ENCODE measurements around the gene PAX4.

PAX4 gene

DNA sequence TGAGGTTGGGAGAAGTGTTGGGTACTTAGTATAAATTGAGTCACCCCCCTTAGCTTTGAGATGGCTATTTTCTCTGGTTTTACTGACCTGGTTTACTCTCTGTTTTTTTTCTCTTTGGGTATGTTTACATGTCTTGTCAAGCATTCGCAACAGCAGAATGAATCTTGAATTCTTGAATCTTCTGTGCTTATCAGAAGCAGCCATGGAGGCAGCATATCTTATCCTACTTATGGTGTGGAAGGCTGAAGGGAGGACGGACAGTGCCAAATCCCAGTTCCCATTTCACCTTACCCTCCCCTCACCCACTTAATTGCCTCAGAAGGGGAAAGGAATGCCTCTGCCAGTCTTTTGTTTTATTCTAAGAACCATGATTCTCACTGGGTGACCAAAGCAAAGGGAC is 37.8 kb upstream of the PAX4 start:
- Histone ChIP-seq H3K4me3 (no peak overlapping the region), H3K27ac (no peak overlapping the region)
- TF ChIP-seq, protein P1, sequence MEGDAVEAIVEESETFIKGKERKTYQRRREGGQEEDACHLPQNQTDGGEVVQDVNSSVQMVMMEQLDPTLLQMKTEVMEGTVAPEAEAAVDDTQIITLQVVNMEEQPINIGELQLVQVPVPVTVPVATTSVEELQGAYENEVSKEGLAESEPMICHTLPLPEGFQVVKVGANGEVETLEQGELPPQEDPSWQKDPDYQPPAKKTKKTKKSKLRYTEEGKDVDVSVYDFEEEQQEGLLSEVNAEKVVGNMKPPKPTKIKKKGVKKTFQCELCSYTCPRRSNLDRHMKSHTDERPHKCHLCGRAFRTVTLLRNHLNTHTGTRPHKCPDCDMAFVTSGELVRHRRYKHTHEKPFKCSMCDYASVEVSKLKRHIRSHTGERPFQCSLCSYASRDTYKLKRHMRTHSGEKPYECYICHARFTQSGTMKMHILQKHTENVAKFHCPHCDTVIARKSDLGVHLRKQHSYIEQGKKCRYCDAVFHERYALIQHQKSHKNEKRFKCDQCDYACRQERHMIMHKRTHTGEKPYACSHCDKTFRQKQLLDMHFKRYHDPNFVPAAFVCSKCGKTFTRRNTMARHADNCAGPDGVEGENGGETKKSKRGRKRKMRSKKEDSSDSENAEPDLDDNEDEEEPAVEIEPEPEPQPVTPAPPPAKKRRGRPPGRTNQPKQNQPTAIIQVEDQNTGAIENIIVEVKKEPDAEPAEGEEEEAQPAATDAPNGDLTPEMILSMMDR (IDR thresholded peaks at IDR 0.05), result no peak
- no peak for DNase-seq (ENCODE audit: low spot score)

DNA sequence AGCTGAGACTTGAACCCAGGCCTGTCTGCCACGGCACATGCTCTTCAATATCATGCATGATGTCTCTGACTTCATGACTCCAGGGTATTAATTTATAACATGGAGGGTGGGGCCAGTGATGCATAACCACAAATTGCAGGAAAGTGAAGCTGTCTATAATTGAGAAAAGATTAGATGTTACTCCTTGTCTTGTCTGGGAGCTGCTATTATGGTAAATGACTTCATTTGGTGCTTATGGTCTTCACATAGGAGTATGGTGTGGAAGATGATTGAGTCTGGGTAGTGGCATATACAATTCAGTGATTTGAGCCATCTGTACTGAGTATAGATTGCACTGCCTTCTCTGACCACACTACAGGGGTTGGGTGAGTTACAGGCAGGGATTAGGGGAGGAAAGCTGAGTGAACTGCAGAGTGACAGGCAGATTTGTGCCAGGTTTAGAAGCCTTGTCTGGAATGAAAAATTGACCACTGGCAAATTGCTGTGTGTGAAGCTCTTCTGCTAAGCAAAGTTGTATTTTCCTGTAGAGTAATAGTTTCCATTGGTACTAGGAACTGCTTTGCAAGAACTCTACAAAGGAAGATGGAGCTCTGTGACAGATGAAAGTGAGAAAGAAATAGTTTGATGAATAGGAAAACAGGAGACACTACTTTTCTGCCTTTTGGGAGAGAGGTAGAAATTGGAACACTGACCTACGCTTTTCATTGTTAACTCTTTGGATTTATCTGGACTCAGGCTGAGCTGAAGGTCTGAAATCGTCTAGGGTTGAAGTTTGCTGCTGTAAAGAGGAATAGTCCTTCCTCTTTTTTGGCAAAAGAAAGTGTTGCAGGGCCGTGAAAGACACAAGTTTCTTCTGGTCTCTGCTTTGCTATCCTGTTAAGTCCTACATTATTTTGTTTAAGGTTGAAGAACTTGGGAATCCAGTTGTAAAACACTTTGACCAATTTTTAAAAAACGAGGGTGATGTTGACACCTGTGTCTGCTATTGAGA is 36.8 kb upstream of the PAX4 start:
- no peak for DNase-seq (ENCODE audit: low spot score)
- H3K4me3 ChIP-seq, result peak overlapping the region; percentile 89
- TF ChIP-seq, protein P1 (IDR thresholded peaks at IDR 0.05), result no peak
- no peak overlapping the region for H3K27ac ChIP-seq

DNA sequence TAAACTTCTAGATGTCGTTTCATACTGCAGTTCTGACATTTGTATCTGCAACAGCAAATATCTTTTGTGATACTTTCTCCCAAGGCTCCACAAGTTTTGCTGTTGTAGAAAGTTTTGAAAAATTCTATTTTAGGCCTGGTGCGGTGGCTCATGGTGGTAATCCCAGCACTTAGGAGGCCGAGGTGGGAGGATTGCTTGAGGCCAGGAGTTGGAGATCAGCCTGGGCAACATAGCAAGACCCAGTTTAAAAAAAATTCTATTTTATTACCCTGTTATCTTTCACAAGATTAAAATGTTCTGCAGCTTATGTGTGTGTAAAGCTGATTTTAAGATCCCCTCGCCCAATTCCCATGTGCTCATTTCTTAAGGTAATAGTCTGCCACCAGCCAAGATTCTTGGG is 35.5 kb upstream of the PAX4 start:
- TF ChIP-seq, protein P1 (IDR thresholded peaks at IDR 0.05), result no peak
- no peak for DNase-seq (ENCODE audit: low spot score)
- peak overlapping the region; percentile 89 for H3K4me3 ChIP-seq
- H3K27ac ChIP-seq, result no peak overlapping the region

DNA sequence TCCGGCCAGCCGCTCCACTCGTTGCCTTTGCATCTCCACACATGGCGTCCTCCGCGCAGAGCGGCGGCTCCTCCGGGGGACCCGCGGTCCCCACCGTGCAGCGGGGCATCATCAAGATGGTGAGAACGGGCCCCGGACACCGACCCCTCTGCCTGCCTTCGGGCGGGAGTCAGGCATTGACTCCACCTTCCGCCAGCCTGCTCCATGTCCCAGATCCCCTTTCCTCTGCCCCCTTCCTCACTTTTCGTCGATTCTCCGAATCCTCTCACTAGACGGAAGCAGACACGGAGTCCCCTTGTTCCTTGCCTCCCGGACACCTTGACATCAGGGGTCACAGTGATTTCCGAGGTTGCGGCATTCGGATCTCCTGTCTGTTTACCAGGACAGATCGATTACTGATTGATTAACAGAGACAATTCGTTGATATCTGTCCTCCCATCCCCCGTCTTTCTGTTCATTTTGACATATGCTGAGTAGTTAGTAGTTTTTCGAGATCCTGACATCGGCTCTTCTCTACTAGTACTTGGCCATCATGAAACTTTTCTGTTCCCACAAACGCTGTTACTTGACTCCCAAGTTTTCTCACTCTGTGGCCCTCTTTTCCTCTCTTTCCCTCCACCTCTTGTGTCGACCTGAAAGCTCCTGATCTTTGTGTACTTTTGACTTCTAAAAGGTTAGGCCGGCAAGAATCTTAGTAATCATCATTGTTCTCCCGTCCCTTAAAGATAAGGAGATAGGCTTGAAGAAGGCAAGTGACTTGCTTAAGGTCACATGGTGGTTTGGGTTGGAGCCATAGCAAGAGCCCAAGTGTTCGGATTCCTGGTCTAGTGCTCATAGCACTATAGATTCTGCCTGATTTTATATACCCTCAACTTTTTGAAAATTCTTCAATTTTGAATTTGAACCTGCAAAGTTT is 34.6 kb upstream of the PAX4 start:
- peak overlapping the region; percentile 89 for H3K4me3 ChIP-seq
- no peak for DNase-seq (ENCODE audit: low spot score)
- TF ChIP-seq, protein P1 (IDR thresholded peaks at IDR 0.05), result no peak

DNA sequence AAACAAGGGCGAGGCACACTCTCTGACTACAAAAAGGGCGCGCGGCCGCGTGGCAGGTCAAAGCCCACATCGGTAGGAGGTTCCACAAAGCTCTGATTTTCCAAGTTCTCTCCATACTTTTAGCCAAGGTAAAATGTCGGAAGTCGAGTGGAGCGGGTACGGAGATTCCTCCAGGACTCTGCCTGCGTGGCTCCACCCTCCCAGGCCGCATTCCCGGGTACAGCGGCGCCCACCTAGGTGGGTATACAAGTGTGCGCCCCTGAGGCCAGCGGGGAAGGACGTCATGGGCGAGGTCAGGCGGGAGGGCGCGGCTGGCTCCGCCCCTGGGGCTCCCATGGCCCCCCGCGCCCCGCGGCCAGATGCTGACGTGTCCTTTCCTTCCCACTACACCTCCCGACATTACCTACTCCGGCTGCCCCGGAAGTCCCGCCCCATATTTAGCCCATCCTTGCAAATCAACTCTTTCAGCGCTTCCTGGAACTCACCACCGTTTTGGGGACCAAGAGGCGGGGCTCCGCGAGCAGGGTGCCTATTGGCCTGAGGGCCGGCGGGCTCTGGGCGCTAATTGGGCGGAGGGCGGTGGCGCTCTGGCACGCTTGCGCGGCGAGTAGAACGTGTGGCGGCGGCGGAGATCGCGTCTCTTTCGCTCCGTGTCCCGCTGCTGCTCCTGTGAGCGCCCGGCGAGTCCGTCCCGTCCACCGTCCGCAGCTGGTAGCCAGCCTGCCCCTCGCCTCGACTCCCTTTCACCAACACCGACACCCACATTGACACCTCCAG is 33.8 kb upstream of the PAX4 start, which contains the start of gene SND1:
Gene SND1, plus strand, starts transcription at position 639 of the 777 bp plus-strand sequence. CDS start 180 bp downstream, outside the sequence.
- peak; percentile 100 for DNase-seq (ENCODE audit: low spot score)
- Histone ChIP-seq H3K4me3 (peak within 1 kb of the TSS; percentile 89), H3K27ac (peak within 1 kb of the TSS; percentile 96)
- TF ChIP-seq, protein P1 (IDR thresholded peaks at IDR 0.05), result no peak

More for the DNA sequence above, 34.6 kb upstream of the PAX4 start:
- peak overlapping the region; percentile 96 for H3K27ac ChIP-seq

DNA sequence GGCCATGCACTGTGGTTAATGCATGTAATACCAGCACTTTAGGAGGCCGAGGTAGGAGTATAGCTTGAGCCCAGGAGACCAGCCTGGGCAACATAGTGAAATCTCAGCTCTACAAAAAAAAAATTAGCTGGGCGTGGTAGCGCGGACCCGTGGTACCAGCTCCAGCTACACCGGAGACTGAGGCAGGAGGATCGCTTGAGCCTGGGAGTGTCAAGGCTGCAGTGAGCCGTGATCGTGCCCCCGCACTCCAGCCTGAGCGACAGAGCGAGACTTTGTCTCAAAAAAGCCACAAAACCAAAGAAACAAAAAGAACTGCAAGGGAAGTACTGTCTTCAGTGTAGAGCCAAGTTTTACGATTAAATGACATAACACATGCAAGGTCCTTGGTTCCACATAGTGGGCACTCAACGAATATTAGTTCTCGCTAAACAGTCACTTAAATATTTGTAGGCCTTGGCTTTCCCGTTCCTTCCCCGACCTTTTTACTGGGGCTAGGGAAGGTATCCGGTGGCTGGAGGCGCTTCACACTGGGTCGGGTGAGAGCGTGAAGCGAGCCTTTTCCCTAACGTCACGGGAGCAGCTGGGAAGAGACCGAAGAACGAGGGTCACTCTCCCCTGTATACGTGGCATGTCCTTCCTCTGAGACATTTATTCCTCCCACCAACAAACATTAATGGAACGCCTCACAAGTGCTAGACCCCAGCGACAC is 33.1 kb upstream of the PAX4 start:
- H3K4me3 ChIP-seq, result peak overlapping the region; percentile 89
- TF ChIP-seq, protein P1 (IDR thresholded peaks at IDR 0.05), result no peak
- no peak for DNase-seq (ENCODE audit: low spot score)

More for the DNA sequence above, 33.1 kb upstream of the PAX4 start:
- H3K27ac ChIP-seq, result peak overlapping the region; percentile 96
